HepG2 (cell line): ENCODE data around the gene NAPSA. TPM values are rescaled to one million over a fixed set of nuclear protein-coding genes. Genes with fewer than 3 reads are reported as not detected.

Experiments
- ATF1 ChIP-seq: IDR thresholded peaks from 2 replicates; pipeline ENCODE4 v1.6.1; 2016; ENCODE audit warnings: mild to moderate bottlenecking, control low read depth
- CEBPZ ChIP-seq: IDR thresholded peaks from 2 replicates; pipeline ENCODE4 v1.6.1; 2012; ENCODE audit warnings: low read length, improper control_type of control experiment
- GATAD2A ChIP-seq: IDR thresholded peaks from 2 replicates; pipeline ENCODE4 v1.6.1; 2016
- HNF1B ChIP-seq: sonication (generic); formaldehyde crosslinking; IDR thresholded peaks from 2 replicates; pipeline ENCODE4 v1.5.1; 2020; ENCODE audit warnings: mild to moderate bottlenecking, moderate library complexity, missing genetic modification reagents
- KDM5B ChIP-seq: sonication (generic); formaldehyde crosslinking; IDR thresholded peaks from 2 replicates; pipeline ENCODE4 v1.4.0; 2020; ENCODE audit warnings: missing genetic modification reagents, mild to moderate bottlenecking, borderline replicate concordance
- KMT2A ChIP-seq: sonication (generic); formaldehyde crosslinking; IDR thresholded peaks from 2 replicates; pipeline ENCODE4 v1.4.0; 2020; ENCODE audit warnings: missing genetic modification reagents
- MXD4 ChIP-seq: IDR thresholded peaks from 2 replicates; pipeline ENCODE4 v1.6.1; 2016; ENCODE audit warnings: mild to moderate bottlenecking, missing biosample characterization, missing genetic modification reagents
- NCOA1 ChIP-seq: sonication (generic); formaldehyde crosslinking; IDR thresholded peaks from 2 replicates; pipeline ENCODE4 v1.9.0; 2021; ENCODE audit warnings: missing genetic modification reagents
- NPAS2 ChIP-seq: sonication (generic); formaldehyde crosslinking; IDR thresholded peaks from 2 replicates; pipeline ENCODE4 v1.8.0; 2022; ENCODE audit warnings: mild to moderate bottlenecking, missing genetic modification reagents, borderline replicate concordance
- POLR2A ChIP-seq, 2 experiments: IDR thresholded peaks; 2 replicates each; pipeline ENCODE4 v1.6.1; 2011; ENCODE audit warnings: low read depth in 2 of 2, low read length in 2 of 2, mild to moderate bottlenecking in 1 of 2, moderate library complexity in 1 of 2; ENCODE audit not compliant: insufficient read depth in 1 of 2
- POLR2AphosphoS2 ChIP-seq: IDR thresholded peaks from 2 replicates; pipeline ENCODE4 v1.6.1; 2011; ENCODE audit warnings: low read depth, low read length, improper control_type of control experiment
- TEAD3 ChIP-seq: optimal IDR thresholded peaks from 2 replicates; pipeline ENCODE3; 2016; ENCODE audit warnings: borderline replicate concordance
- THAP11 ChIP-seq: IDR thresholded peaks from 2 replicates; pipeline ENCODE4 v1.6.1; 2016; ENCODE audit warnings: missing biosample characterization, missing genetic modification reagents
- ZBTB7B ChIP-seq: sonication (generic); formaldehyde crosslinking; IDR thresholded peaks from 2 replicates; pipeline ENCODE4 v1.4.0; 2020; ENCODE audit warnings: missing genetic modification reagents
- ZFP37 ChIP-seq: sonication (generic); formaldehyde crosslinking; IDR thresholded peaks from 2 replicates; pipeline ENCODE4 v1.4.0; 2020; ENCODE audit warnings: missing genetic modification reagents, borderline replicate concordance
- ZMAT3 ChIP-seq: sonication (generic); formaldehyde crosslinking; conservative IDR thresholded peaks from 2 replicates; pipeline ENCODE4 v1.7.0; 2021; ENCODE audit warnings: missing genetic modification reagents
- ZNF343 ChIP-seq: sonication (generic); formaldehyde crosslinking; IDR thresholded peaks from 2 replicates; pipeline ENCODE4 v1.4.0; 2020; ENCODE audit warnings: mild to moderate bottlenecking, missing genetic modification reagents
- ZNF605 ChIP-seq: sonication (generic); formaldehyde crosslinking; IDR thresholded peaks from 2 replicates; pipeline ENCODE4 v1.8.0; 2022; ENCODE audit warnings: mild to moderate bottlenecking, missing genetic modification reagents
- polyA plus RNA-seq, 8 experiments: library from polyadenylated mRNA; depleted of rRNA in 3 of 8; stranded (reverse) in 7 of 8; unstranded in 1 of 8; fragments of >200 nt; fragmentation: Illumina TruSeq in 4 of 8; extraction: Trizol in 4 of 8; gene quantifications; 2 replicates each; pipeline versions ENCODE4 v1.2.1 to v1.2.3, GENCODE V29; 2011 to 2016; ENCODE audit warnings: low read depth in 4 of 8, missing spikeins in 1 of 8, mixed read lengths in 1 of 8; ENCODE audit not compliant: insufficient read depth in 1 of 8
- total RNA-seq, 5 experiments: library from RNA; depleted of rRNA; stranded (reverse); fragments of >200 nt; fragmentation: Illumina TruSeq; extraction: Trizol; gene quantifications; 2 replicates each; pipeline ENCODE4 v1.2.3, GENCODE V29; 2016; ENCODE audit warnings: low read depth in 1 of 5
- TF ChIP-seq, protein P1 (sequence below): sonication (generic); formaldehyde crosslinking; IDR thresholded peaks from 2 replicates; pipeline ENCODE4 v1.5.0; 2020; ENCODE audit warnings: mild to moderate bottlenecking, missing genetic modification reagents, borderline replicate concordance
- TF ChIP-seq, protein P2 (sequence below), 2 experiments: fragments of 450-650 bp in 1 of 2; sonication (generic) in 1 of 2; formaldehyde crosslinking; IDR thresholded peaks; 2 replicates each; pipeline versions ENCODE4 v1.5.0 to v1.8.0; 2020 to 2022; ENCODE audit warnings: mild to moderate bottlenecking in 1 of 2, missing genetic modification reagents in 1 of 2

The NAPSA gene
- total and polyA plus RNA-seq, 2 of the 13 experiments (the other 11 are each of a cell fraction or from before 2014, with no cell fraction given): not detected

- TF ChIP-seq, protein P1, sequence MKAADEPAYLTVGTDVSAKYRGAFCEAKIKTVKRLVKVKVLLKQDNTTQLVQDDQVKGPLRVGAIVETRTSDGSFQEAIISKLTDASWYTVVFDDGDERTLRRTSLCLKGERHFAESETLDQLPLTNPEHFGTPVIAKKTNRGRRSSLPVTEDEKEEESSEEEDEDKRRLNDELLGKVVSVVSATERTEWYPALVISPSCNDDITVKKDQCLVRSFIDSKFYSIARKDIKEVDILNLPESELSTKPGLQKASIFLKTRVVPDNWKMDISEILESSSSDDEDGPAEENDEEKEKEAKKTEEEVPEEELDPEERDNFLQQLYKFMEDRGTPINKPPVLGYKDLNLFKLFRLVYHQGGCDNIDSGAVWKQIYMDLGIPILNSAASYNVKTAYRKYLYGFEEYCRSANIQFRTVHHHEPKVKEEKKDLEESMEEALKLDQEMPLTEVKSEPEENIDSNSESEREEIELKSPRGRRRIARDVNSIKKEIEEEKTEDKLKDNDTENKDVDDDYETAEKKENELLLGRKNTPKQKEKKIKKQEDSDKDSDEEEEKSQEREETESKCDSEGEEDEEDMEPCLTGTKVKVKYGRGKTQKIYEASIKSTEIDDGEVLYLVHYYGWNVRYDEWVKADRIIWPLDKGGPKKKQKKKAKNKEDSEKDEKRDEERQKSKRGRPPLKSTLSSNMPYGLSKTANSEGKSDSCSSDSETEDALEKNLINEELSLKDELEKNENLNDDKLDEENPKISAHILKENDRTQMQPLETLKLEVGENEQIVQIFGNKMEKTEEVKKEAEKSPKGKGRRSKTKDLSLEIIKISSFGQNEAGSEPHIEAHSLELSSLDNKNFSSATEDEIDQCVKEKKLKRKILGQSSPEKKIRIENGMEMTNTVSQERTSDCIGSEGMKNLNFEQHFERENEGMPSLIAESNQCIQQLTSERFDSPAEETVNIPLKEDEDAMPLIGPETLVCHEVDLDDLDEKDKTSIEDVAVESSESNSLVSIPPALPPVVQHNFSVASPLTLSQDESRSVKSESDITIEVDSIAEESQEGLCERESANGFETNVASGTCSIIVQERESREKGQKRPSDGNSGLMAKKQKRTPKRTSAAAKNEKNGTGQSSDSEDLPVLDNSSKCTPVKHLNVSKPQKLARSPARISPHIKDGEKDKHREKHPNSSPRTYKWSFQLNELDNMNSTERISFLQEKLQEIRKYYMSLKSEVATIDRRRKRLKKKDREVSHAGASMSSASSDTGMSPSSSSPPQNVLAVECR: peak; percentile 91
- peak; percentile 44; the same call in 1 of the 2 replicates for TF ChIP-seq MXD4
- no peak for TF ChIP-seq NPAS2 (CRISPR knock-in tag)
- TF ChIP-seq KMT2A: peak; percentile 49; the same call in 1 of the 2 replicates
- peak; percentile 38; the same call in 1 of the 2 replicates for TF ChIP-seq KDM5B (CRISPR knock-in tag)
- TF ChIP-seq NCOA1 (CRISPR knock-in tag): 0 out of 2 replicates have a peak, but pooled peaks have one; percentile 70
- TF ChIP-seq ZBTB7B: peak; percentile 49
- TF ChIP-seq CEBPZ: no peak
- peak; percentile 94 for TF ChIP-seq ATF1 (CRISPR knock-in tag)
- TF ChIP-seq ZFP37 (CRISPR knock-in tag): no peak
- TF ChIP-seq ZNF605 (CRISPR knock-in tag): peak; percentile 83
- no peak for TF ChIP-seq ZNF343 (CRISPR knock-in tag)
- no peak for TF ChIP-seq POLR2AphosphoS2
- TF ChIP-seq, protein P2, sequence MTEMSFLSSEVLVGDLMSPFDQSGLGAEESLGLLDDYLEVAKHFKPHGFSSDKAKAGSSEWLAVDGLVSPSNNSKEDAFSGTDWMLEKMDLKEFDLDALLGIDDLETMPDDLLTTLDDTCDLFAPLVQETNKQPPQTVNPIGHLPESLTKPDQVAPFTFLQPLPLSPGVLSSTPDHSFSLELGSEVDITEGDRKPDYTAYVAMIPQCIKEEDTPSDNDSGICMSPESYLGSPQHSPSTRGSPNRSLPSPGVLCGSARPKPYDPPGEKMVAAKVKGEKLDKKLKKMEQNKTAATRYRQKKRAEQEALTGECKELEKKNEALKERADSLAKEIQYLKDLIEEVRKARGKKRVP (CRISPR knock-in tag; IDR thresholded peaks at IDR 0.05): peak in 1 of 2 experiments; percentile 64; a peak in 1 of 4 replicates
- peak; percentile 75; the same call in 1 of the 2 replicates for TF ChIP-seq GATAD2A (CRISPR knock-in tag)
- peak; percentile 72 for TF ChIP-seq HNF1B
- TF ChIP-seq POLR2A (IDR thresholded peaks at IDR 0.05; ENCODE audit: insufficient read depth in 1 of 2, low read depth in 2 of 2, low read length in 2 of 2): peak; percentile 54 to 61
- TF ChIP-seq TEAD3 (CRISPR knock-in tag): peak; percentile 73
- TF ChIP-seq ZMAT3 (CRISPR knock-in tag): peak; percentile 56; the same call in 1 of the 2 replicates
- TF ChIP-seq THAP11: peak; percentile 97
These were observed 11.0 kb upstream of the NAPSA start, which contains the start of gene NR1H2 (continued) for GRCh38 chr19:50376166-50377050.
